ENCODE data around the gene FBLN1. TPM values are rescaled to one million over a fixed set of nuclear protein-coding genes. Genes with fewer than 3 reads are reported as not detected.

Gene FBLN1
- total RNA-seq, 1 experiment from 2014 or later, result 158 TPM

DNA sequence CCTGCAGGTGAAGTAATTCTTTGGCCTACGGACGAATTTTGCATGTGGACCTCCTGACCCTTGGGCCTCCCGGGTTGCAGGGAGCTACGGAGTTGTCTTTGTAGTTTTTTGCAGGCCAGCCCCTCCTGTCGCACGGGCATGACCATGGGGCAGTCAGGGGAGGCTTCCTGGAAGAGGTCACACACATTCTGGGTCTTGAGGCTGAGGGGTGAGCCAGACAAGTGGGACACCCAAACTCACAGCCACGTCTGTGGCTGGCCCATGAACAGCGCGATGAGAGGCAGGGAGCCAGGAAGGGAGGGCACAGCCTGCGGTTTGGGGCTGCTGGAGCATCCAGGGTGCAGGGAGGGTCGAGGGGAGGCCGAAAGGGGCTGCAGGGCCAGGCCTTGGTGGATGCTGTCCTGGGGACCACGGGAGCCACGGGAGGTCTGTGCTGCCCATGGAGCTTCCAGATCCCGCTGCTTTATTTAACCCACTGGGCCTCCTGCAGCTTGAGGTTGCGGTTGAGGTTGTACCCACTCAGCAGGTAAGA is 78.9 kb downstream of the FBLN1 start:
- H3K4me2 ChIP-seq, result no peak overlapping the region
- no TSS peak for BruUV-seq (replicated peaks)

DNA sequence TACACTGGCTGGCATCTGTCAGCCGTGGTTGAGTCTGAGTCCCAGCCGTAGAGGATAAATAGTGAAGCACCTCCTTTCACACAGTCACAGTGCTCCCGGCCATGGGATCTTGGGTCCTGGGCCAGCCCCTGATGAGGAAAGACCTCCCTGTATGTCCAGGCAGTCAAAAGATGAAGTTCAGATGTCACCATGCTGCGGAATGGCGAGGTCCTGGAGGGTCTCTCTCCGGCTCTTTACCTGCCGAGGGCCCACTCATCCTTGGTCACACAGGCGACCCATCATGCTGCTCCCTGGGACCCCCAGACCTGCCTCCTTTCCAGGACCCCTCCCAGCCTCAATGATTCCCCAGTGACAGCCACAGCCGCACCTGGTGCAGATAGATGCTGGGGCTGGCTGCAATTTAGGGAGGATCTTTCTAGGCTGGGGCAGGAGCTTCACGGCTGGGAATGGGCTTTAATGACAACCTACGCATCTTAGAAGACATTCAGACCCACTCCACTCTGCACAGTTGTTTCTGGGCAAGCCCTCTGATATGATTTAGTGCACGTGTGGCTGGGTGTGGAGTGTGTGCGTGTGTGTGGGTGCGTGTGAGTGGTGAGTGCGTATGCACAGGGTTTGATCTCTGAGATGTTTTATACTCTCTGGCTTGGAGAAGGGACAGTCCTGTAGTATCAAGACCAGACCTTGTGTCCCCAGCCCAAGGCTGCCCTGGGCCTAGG is 79.7 kb downstream of the FBLN1 start:
- Histone ChIP-seq H3K9me3 (ENCODE audit: insufficient read depth, low read depth) (no peaks in the 10 kb centered on the region), H3F3A (ENCODE audit: insufficient read depth, low read depth) (no peaks in the 10 kb centered on the region), H4K20me1 (ENCODE audit: insufficient read depth) (no peaks in the 10 kb centered on the region), H3K4me3 (no peak overlapping the region), H3K9me2 (ENCODE audit: insufficient read depth) (no peaks in the 10 kb centered on the region), H3K79me2 (ENCODE audit: low read depth) (no peaks in the 10 kb centered on the region), H3K27ac (no peak overlapping the region), H3K4me1 (replicated peaks; ENCODE audit: insufficient read depth) (no peaks in the 10 kb centered on the region), H3K36me3 (ENCODE audit: low read depth) (no peaks in the 10 kb centered on the region), H2AFZ (no peak overlapping the region), H3K27me3 (ENCODE audit: insufficient read depth, low read depth) (no peaks in the 10 kb centered on the region), H3K4me2 (no peak overlapping the region)
- no peak for TF ChIP-seq EZH2 (IDR thresholded peaks at IDR 0.05; ENCODE audit: low read depth)
- TF ChIP-seq, protein P1, sequence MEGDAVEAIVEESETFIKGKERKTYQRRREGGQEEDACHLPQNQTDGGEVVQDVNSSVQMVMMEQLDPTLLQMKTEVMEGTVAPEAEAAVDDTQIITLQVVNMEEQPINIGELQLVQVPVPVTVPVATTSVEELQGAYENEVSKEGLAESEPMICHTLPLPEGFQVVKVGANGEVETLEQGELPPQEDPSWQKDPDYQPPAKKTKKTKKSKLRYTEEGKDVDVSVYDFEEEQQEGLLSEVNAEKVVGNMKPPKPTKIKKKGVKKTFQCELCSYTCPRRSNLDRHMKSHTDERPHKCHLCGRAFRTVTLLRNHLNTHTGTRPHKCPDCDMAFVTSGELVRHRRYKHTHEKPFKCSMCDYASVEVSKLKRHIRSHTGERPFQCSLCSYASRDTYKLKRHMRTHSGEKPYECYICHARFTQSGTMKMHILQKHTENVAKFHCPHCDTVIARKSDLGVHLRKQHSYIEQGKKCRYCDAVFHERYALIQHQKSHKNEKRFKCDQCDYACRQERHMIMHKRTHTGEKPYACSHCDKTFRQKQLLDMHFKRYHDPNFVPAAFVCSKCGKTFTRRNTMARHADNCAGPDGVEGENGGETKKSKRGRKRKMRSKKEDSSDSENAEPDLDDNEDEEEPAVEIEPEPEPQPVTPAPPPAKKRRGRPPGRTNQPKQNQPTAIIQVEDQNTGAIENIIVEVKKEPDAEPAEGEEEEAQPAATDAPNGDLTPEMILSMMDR (conservative IDR thresholded peaks at IDR 0.05), result no peak
- no TSS peak for BruUV-seq (replicated peaks)
- intact Hi-C loops (cut with micrococcal nuclease; ENCODE audit: unreplicated experiment), result no loop called here
- CTCF ChIA-PET, result no interaction called here
- POLR2A ChIA-PET (ENCODE audit: unreplicated experiment), result no interaction called here
- DNase-seq, result no peak

More for the DNA sequence above, 78.9 kb downstream of the FBLN1 start:
- H3K9me2 ChIP-seq (ENCODE audit: insufficient read depth), result no peaks in the 10 kb centered on the region
- no peak overlapping the region for H3K4me3 ChIP-seq
- intact Hi-C loops (cut with micrococcal nuclease; ENCODE audit: unreplicated experiment), result no loop called here
- H4K20me1 ChIP-seq (ENCODE audit: insufficient read depth), result no peaks in the 10 kb centered on the region
- DNase-seq, result no peak
- no peaks in the 10 kb centered on the region for H3K9me3 ChIP-seq (ENCODE audit: insufficient read depth, low read depth)
- H3F3A ChIP-seq (ENCODE audit: insufficient read depth, low read depth), result no peaks in the 10 kb centered on the region
- ChIA-PET POLR2A (ENCODE audit: unreplicated experiment) (no interaction called here), CTCF (no interaction called here)
- no peaks in the 10 kb centered on the region for H3K36me3 ChIP-seq (ENCODE audit: low read depth)
- no peak overlapping the region for H3K27ac ChIP-seq
- H2AFZ ChIP-seq, result no peak overlapping the region
- H3K27me3 ChIP-seq (ENCODE audit: insufficient read depth, low read depth), result no peaks in the 10 kb centered on the region
- TF ChIP-seq EZH2 (IDR thresholded peaks at IDR 0.05; ENCODE audit: low read depth), result no peak
- TF ChIP-seq, protein P1 (conservative IDR thresholded peaks at IDR 0.05), result no peak
- no peaks in the 10 kb centered on the region for H3K4me1 ChIP-seq (replicated peaks; ENCODE audit: insufficient read depth)
- no peaks in the 10 kb centered on the region for H3K79me2 ChIP-seq (ENCODE audit: low read depth)

DNA sequence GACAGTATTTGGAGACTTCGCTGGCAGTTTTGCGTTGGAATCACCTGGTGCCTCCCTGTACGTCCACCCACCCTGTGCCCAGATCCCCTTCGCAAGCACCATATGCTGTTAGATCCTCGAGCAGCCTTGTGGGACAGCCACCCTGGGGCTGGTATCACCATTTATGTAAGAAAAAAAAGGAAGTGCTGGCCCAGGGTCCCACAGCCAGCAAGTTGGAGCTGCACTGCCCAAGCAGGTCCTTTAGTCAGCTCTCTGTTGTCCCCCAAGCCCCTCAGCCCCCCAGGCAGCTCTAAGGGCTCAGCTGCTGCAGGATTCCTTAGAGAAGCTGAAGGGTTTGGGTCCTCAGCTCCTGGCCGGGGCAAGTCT is 80.3 kb downstream of the FBLN1 start:
- no peaks in the 10 kb centered on the region for H4K20me1 ChIP-seq (ENCODE audit: insufficient read depth)
- TF ChIP-seq EZH2 (IDR thresholded peaks at IDR 0.05; ENCODE audit: low read depth), result no peak
- TF ChIP-seq, protein P1 (conservative IDR thresholded peaks at IDR 0.05), result no peak
- H3K27me3 ChIP-seq (ENCODE audit: insufficient read depth, low read depth), result no peaks in the 10 kb centered on the region
- no peaks in the 10 kb centered on the region for H3K36me3 ChIP-seq (ENCODE audit: low read depth)
- H3K4me2 ChIP-seq, result no peak overlapping the region
- no peaks in the 10 kb centered on the region for H3K79me2 ChIP-seq (ENCODE audit: low read depth)
- no peaks in the 10 kb centered on the region for H3F3A ChIP-seq (ENCODE audit: insufficient read depth, low read depth)
- ChIA-PET CTCF (no interaction called here), POLR2A (ENCODE audit: unreplicated experiment) (no interaction called here)
- H3K9me3 ChIP-seq (ENCODE audit: insufficient read depth, low read depth), result no peaks in the 10 kb centered on the region
- H2AFZ ChIP-seq, result no peak overlapping the region
- H3K4me1 ChIP-seq (replicated peaks; ENCODE audit: insufficient read depth), result 0 out of 2 replicates have a peak, but pooled peaks cover 1% of the 10 kb centered on the region
- DNase-seq, result no peak
- H3K27ac ChIP-seq, result no peak overlapping the region
- no TSS peak for BruUV-seq (replicated peaks)
- no peaks in the 10 kb centered on the region for H3K9me2 ChIP-seq (ENCODE audit: insufficient read depth)
- H3K4me3 ChIP-seq, result no peak overlapping the region
- intact Hi-C loops (cut with micrococcal nuclease; ENCODE audit: unreplicated experiment), result no loop called here

Data from PC-9 (cell line).